ENCODE measurements around the gene RAB4A. TPM values are rescaled to one million over a fixed set of nuclear protein-coding genes. Genes with fewer than 3 reads are reported as not detected.
A peak's percentile ranks its signal among the peaks of the same experiment; 100 is the strongest.

RAB4A gene
- total and polyA plus RNA-seq, 8 donors: 34.8 to 64.0 (median 56.0) TPM

- no peak for TF ChIP-seq CTCF (IDR thresholded peaks at IDR 0.05)
- intact Hi-C loops (cut with DNase I): no loop called here
- ATAC-seq: peak; percentile 97
Measured at GRCh38 chr1:229341774-229342655, 71.1 kb downstream of the RAB4A start.

GRCh38 chr1:229342656-229343569 is 72.0 kb downstream of the RAB4A start, which contains the start of gene CCSAP:
Gene CCSAP (minus strand): TSS chr1:229343047. CDS start chr1:229342465, 582 bp downstream.
- H3K9me3 ChIP-seq: no peaks in the 10 kb centered on the region
- TF ChIP-seq CTCF (IDR thresholded peaks at IDR 0.05): no peak
- H3K27ac ChIP-seq: peak within 1 kb of the TSS; percentile 84 to 95
- peak; percentile 80 for ATAC-seq
- intact Hi-C loops (cut with DNase I): no loop called here
- H3K4me1 ChIP-seq: peaks cover 15 to 32% of the 10 kb centered on the region in 2 donors
- DNase-seq: peak; percentile 53 to 90 (median 68)
- H3K27me3 ChIP-seq: peaks cover 0 to 23% of the 10 kb centered on the region in 2 donors
- H3K36me3 ChIP-seq: no peaks in the 10 kb centered on the region
- peak within 1 kb of the TSS; percentile 91 to 96 for H3K4me3 ChIP-seq

More at GRCh38 chr1:229341774-229342655, 71.1 kb downstream of the RAB4A start:
- peak; percentile 74 to 96 (median 87) for DNase-seq
- Histone ChIP-seq H3K27me3 (peaks cover 0 to 23% of the 10 kb centered on the region in 2 donors), H3K4me3 (peak overlapping the region; percentile 91 to 96), H3K36me3 (no peaks in the 10 kb centered on the region), H3K27ac (peak overlapping the region; percentile 84 to 95), H3K4me1 (peaks cover 15 to 32% of the 10 kb centered on the region in 2 donors), H3K9me3 (no peaks in the 10 kb centered on the region)

GRCh38 chr1:229344139-229344538 is 73.2 kb downstream of the RAB4A start:
- no peak for TF ChIP-seq CTCF (IDR thresholded peaks at IDR 0.05)
- H3K4me3 ChIP-seq: peak overlapping the region; percentile 91 to 96
- ATAC-seq (no peak), DNase-seq (no peak)
- intact Hi-C loops (cut with DNase I): no loop called here
- no peaks in the 10 kb centered on the region for H3K9me3 ChIP-seq
- H3K27me3 ChIP-seq: peaks cover 0 to 31% of the 10 kb centered on the region in 2 donors
- no peak overlapping the region for H3K27ac ChIP-seq
- peaks cover 15 to 32% of the 10 kb centered on the region in 2 donors for H3K4me1 ChIP-seq
- no peaks in the 10 kb centered on the region for H3K36me3 ChIP-seq

- ATAC-seq (no peak), DNase-seq (no peak)
- H3K4me1 ChIP-seq: peaks cover 15 to 24% of the 10 kb centered on the region in 2 donors
- H3K36me3 ChIP-seq: no peaks in the 10 kb centered on the region
- intact Hi-C loops (cut with DNase I): no loop called here
- peaks cover 0 to 31% of the 10 kb centered on the region in 2 donors for H3K27me3 ChIP-seq
- no peak for TF ChIP-seq CTCF (IDR thresholded peaks at IDR 0.05)
- H3K27ac ChIP-seq: no peak overlapping the region
- H3K4me3 ChIP-seq: no peak overlapping the region
- no peaks in the 10 kb centered on the region for H3K9me3 ChIP-seq
Measured at GRCh38 chr1:229344937-229345684, 74.2 kb downstream of the RAB4A start.

Measured in left lung (tissue), 10 donors.